ENCODE measurements around the gene HEBP2. TPM values are rescaled to one million over a fixed set of nuclear protein-coding genes. Genes with fewer than 3 reads are reported as not detected.

Gene HEBP2
- total RNA-seq, 4 donors from 2014 or later, result 141 to 195 (median 162) TPM

- intact Hi-C loops (cut with DNase I; ENCODE audit: low total_unique reads), result no loop called here
- no peak overlapping the region for H3K4me3 ChIP-seq (ENCODE audit: low read depth, poor library complexity, severe bottlenecking)
- TF ChIP-seq POLR2A (IDR thresholded peaks at IDR 0.05), result no peak
- no peak for TF ChIP-seq CTCF (IDR thresholded peaks at IDR 0.05)
- no peak for DNase-seq (ENCODE audit: low spot score in 2 of 2)
- 95 to 97% methylated on average over 3 of the region's 3 CpGs for WGBS, 2 donors
Measured at GRCh38 chr6:138418118-138418742, 14.2 kb downstream of the HEBP2 start.

- 97 to 100% methylated on average over 3 of the region's 3 CpGs for WGBS, 2 donors
- intact Hi-C loops (cut with DNase I; ENCODE audit: low total_unique reads), result loop anchor here (5.0 kb wide), 1 partner anchor 348 kb away; no protein-coding TSS in a partner anchor
- H3K4me3 ChIP-seq (ENCODE audit: low read depth, poor library complexity, severe bottlenecking), result no peak overlapping the region
- TF ChIP-seq CTCF (IDR thresholded peaks at IDR 0.05) (no peak), POLR2A (IDR thresholded peaks at IDR 0.05) (no peak)
- DNase-seq (ENCODE audit: low spot score in 2 of 2), result no peak
Measured at GRCh38 chr6:138419766-138420165, 15.7 kb downstream of the HEBP2 start.

DNA sequence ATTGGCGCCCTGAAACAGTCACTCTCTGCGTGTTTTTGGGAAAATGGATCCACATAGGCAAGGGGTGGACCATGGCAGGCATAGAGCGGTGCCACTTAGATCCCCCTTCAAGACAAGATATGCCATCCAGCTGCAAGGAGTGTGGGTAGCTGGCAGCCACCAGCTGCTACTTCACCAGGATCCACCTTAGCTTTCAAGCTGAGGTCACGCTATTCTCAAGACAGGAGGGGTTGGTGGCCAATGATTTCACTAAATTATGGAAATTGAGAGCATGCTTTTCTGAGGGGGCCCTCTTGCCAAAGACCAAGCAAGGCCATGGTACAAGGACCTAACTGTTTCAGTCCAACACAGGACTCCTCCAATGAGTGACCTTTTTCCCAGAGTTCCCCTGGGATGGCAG lies 16.3 kb downstream of the HEBP2 start:
- no peak for DNase-seq (ENCODE audit: low spot score in 2 of 2)
- TF ChIP-seq POLR2A (IDR thresholded peaks at IDR 0.05) (no peak), CTCF (IDR thresholded peaks at IDR 0.05) (no peak)
- WGBS, 2 donors, result 96% methylated on average over 4 of the region's 4 CpGs
- H3K4me3 ChIP-seq (ENCODE audit: low read depth, poor library complexity, severe bottlenecking), result no peak overlapping the region
- intact Hi-C loops (cut with DNase I; ENCODE audit: low total_unique reads), result loop anchor here (5.0 kb wide), 1 partner anchor 347 kb away; no protein-coding TSS in a partner anchor

- no peak overlapping the region for H3K4me3 ChIP-seq (ENCODE audit: low read depth, poor library complexity, severe bottlenecking)
- TF ChIP-seq POLR2A (IDR thresholded peaks at IDR 0.05), result no peak
- no peak for TF ChIP-seq CTCF (IDR thresholded peaks at IDR 0.05)
- intact Hi-C loops (cut with DNase I; ENCODE audit: low total_unique reads), result loop anchor here (5.0 kb wide), 1 partner anchor 346 kb away; no protein-coding TSS in a partner anchor
- 69 to 84% methylated on average over 6 of the region's 6 CpGs for WGBS, 2 donors
- no peak for DNase-seq (ENCODE audit: low spot score in 2 of 2)
Measured at GRCh38 chr6:138421089-138421488, 17.1 kb downstream of the HEBP2 start.

DNA sequence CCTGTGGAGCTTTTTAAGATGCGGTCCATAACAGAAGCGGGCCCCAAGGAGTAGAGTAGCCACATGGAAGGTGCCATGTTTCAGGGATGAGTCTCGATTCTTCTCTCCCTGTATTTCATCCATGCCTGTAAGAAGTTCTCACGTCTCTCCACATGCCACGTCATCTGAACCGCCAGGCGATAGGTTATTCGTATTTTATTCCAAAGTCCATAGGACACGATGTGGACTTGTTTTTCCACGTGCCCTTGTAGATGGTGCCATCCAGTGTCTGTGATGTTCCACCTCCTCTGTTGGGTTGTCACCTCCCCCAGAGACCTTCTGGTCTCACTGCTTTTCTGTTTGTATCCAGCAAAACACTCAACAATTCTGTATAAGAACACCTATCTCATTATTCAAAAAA lies 17.6 kb downstream of the HEBP2 start:
- 92 to 95% methylated on average over 10 of the region's 10 CpGs for WGBS, 2 donors
- no peak overlapping the region for H3K4me3 ChIP-seq (ENCODE audit: low read depth, poor library complexity, severe bottlenecking)
- DNase-seq (ENCODE audit: low spot score in 2 of 2), result no peak
- intact Hi-C loops (cut with DNase I; ENCODE audit: low total_unique reads), result loop anchor here (5.0 kb wide), 1 partner anchor 346 kb away; no protein-coding TSS in a partner anchor
- TF ChIP-seq CTCF (IDR thresholded peaks at IDR 0.05), result no peak
- no peak for TF ChIP-seq POLR2A (IDR thresholded peaks at IDR 0.05)

GRCh38 chr6:138422861-138423260 lies 18.8 kb downstream of the HEBP2 start:
- TF ChIP-seq CTCF (IDR thresholded peaks at IDR 0.05) (no peak), POLR2A (IDR thresholded peaks at IDR 0.05) (no peak)
- intact Hi-C loops (cut with DNase I; ENCODE audit: low total_unique reads), result loop anchor here (5.0 kb wide), 1 partner anchor 344 kb away; no protein-coding TSS in a partner anchor
- H3K4me3 ChIP-seq (ENCODE audit: low read depth, poor library complexity, severe bottlenecking), result no peak overlapping the region
- DNase-seq (ENCODE audit: low spot score in 2 of 2), result no peak

All from lower leg skin (tissue), 4 donors.